Fibroblast of the aortic adventitia (primary cell): ENCODE data around the gene B3GLCT. TPM values are rescaled to one million over a fixed set of nuclear protein-coding genes. Genes with fewer than 3 reads are reported as not detected.

Experiments used
- DNase-seq: peaks from one replicate; pipeline ENCODE4 v3.0.0-alpha.2; 2010; ENCODE audit warnings: low read depth
- H3K4me3 ChIP-seq: 2 replicates; pipeline ENCODE4 v1.5.1; 2011; ENCODE audit warnings: low read depth, mild to moderate bottlenecking, control low read depth, low read length, moderate library complexity
- CTCF ChIP-seq: IDR thresholded peaks from 2 replicates; pipeline ENCODE4 v1.5.1; 2011; ENCODE audit warnings: mild to moderate bottlenecking, low read length, control low read depth, inconsistent platforms; ENCODE audit not compliant: insufficient read depth
- total RNA-seq: library from RNA; depleted of rRNA; stranded (reverse); fragments of >200 nt; gene quantifications from 2 replicates; pipeline ENCODE4 v1.2.3, GENCODE V29; 2012; ENCODE audit warnings: low replicate concordance

The B3GLCT gene
- total RNA-seq, 1 donor: 11.6 TPM

DNA sequence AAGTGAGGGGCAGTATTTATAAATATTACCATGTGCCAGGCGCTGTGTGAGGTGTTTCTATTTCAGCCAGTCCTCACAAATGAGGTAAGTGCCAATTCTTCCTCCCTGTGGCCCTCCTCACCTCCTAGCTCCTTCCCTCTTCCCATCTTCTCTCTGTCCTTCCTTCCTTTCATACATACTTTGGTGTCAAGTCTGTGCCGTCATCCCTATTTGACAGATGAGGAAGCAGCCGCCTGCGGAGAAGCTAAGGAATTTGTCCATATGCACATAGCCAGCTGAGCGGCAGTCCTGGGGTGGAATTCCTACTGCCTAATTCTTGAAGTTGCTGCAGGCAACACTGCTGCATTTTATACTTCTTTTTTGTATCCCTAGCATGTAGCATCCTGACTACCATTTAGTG is 150.8 kb downstream of the B3GLCT start:
- no peak overlapping the region for H3K4me3 ChIP-seq
- TF ChIP-seq CTCF: no peak
- no peak for DNase-seq

GRCh38 chr13:31351376-31351775 is 151.6 kb downstream of the B3GLCT start:
- no peak for TF ChIP-seq CTCF
- no peak overlapping the region for H3K4me3 ChIP-seq
- no peak for DNase-seq

DNA sequence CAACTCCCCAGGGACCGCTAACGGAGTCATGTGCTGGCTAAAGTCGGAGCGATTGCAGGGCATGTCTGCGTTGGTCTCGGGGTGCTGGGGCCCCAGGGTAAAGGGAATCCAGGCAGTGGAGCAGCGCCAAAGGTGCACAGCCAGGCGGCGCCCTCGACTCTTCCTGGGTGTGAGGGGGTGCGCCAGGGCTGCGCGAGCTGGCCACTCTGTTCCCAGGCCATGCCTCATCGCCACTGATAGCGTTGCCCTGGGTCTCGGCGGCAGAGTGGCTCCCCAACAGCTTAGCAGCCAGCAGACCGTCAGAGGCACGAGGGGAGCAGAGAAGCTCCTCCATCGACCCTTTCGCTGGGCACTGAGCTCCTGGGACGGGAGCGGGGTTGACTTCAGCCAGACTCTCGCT is 152.7 kb downstream of the B3GLCT start:
- H3K4me3 ChIP-seq: no peak overlapping the region
- no peak for DNase-seq

DNA sequence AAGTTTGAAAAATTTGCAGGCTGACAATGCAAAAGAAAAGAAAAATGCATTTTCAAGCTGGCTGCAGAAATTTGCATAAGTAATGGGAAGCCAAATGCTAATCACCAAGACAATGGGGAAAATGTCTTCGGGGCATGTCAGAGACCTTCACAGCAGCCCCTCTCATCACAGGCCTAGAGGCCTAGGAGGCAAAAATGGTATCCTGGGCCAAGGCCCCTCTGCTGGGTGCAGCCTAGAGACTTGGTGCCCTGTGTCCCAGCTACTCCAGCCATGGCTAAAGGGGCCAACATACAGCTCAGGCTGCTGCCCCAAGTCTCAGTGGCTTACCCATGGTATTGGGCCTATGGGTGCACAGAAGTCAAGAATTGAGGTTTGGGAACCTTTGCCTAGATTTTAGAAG is 155.2 kb downstream of the B3GLCT start:
- no peak for TF ChIP-seq CTCF
- no peak for DNase-seq
- no peak overlapping the region for H3K4me3 ChIP-seq

More for the DNA sequence above, 152.7 kb downstream of the B3GLCT start:
- no peak for TF ChIP-seq CTCF

DNA sequence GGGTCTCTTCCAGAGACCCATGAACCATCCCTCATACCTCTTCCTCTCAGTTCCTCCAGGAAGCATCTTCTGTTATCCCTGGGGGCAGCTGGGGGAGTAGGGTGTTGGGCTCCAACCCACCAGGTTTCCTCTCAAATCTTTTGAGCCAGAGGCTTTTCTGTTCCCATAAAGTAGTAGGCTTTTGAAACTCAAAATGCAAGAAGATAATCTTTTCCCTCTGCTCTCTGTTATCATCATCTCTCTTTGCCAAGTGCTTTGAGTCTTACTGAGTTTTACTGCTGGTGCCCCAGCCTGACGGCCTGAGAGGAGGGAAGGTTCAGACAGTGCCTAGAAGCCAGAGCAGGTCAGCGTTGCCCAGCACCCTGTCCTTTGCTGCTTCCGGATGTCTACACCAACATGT is 157.2 kb downstream of the B3GLCT start:
- H3K4me3 ChIP-seq: no peak overlapping the region
- no peak for TF ChIP-seq CTCF
- no peak for DNase-seq

- DNase-seq: no peak
- no peak for TF ChIP-seq CTCF
- no peak overlapping the region for H3K4me3 ChIP-seq
Measured at GRCh38 chr13:31357581-31357980, 157.8 kb downstream of the B3GLCT start.

GRCh38 chr13:31361673-31362072 is 161.9 kb downstream of the B3GLCT start:
- H3K4me3 ChIP-seq: no peak overlapping the region
- DNase-seq: no peak
- TF ChIP-seq CTCF: no peak
